NCI-H2081 (cell line): ENCODE measurements around the gene FNIP1.
A peak's percentile ranks its signal among the peaks of the same experiment; 100 is the strongest.
"Not testable (repeated sequence)": the region's sequence is repeated elsewhere in the genome, so short reads cannot be mapped to it uniquely, and the experiment has no call there.

Source experiments
- DNase-seq, 2 experiments: peaks; one replicate each; lab custom pipeline; 2025; lab: John Stamatoyannopoulos, UW

Gene FNIP1

DNA sequence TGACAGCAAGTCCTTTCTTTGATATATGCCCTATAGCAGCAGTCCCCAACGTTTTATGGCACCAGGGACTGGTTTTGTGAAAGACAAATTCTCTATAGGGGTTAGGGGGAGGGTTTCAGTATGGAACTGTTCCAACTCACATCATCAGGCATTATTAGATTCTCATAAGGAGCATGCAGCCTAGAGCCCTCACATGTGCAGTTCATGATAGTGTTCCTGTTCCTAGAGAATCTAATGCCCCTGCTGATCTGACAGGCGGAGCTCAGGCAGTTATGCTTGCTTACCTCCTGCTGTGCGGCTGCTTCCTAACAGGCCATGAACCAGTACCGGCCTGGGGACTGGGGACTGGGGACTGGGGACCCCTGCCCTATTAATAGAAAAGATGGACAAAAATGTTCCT is 159.1 kb downstream of the FNIP1 start:
- DNase-seq, result no peak

DNA sequence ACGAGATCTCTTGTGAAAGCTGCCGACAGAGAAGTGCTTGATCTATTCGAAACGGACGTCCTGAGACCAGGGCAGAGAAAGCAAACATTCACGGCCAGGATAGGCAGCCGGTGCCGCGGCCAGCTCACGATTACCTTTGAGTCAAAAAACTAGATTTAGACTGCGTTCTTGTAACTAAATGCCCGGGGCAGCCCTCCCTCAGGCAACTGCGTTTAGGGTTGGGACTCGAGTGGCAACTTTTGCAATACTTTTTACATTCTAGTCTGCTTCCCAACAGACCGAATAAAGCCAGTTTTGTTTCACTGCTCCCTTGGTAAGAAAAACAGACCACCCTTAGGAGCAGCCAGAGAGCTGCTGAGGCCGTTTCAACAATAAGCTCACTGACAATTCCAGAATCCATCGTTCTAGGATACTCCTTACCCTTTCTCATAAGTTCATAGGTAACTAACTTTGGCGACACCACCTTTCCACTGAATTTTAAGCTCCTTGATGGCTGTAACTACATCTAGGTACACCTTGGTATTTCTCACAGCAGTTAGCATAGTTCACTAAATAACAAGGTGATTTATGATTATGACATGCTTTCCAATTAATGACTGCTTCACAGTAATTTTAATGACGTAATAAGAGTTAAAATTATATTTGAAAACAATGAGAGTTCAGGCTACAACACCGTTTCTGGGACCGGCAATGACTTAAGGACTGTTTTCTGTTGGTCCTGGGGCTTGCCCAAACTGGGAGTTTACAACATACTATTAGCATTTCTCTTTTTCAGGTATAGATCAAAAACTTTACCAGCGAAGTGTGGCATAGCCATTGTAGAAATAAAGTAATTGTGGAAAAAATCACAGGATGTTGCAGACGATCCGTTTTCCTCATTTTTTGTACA is 160.9 kb downstream of the FNIP1 start:
- peak in 1 of 2 experiments; percentile 16 for DNase-seq

DNA sequence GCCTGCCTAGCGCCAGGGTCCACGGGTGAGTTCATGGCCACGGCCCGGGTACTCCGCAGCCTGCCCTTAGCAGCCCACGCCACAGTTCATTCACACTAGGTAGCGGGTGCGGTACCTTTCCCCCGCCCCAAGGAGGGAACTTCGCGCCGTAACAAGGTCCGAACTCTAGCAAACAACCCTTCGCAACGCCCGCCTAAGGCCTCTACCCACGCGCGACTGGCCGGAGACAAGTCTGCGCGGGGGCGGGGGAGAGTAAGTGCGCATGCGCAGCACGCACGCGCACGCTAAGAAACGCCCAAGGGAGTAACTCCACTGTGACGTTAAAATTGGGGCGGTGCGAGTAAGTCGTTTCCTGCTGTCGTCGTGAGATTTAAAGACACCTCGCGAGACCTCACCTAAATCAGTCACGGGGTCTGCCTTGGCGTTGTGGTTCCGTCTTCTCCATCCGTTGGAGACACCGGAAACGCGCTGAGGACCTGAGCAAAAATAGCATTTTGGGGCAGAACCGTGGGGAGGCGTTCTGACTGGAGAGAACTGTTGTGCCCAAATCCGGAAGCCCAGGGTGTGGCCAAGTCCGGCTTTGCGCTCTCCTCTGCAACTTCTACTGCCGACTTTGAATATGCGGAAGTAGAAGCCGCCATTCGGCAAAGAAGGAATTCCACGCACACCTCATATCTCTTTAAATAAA is 161.7 kb downstream of the FNIP1 start, which contains the start of gene RAPGEF6:
TSS of gene RAPGEF6 (minus strand) at position 234 of the 688 bp plus-strand sequence. CDS start at position 35, 199 bp downstream.
- DNase-seq, result peak; percentile 94 to 97

DNA sequence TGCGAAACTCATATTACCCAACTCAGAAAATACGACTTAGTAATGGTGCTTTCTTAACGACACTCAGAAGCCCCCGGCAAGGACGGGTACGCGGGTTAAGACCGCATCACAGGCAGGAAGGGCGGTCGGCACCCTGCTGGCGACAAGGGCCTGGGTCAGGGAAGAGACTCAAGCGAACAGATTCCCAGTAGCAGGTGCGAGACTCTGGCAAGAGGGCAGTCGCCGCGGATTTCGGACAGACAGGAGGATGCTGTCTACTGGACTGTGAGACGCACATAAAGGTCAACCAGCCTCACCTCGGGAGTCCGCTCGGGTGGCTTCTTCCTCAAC is 162.2 kb downstream of the FNIP1 start:
- DNase-seq, result peak; percentile 11 to 31

DNA sequence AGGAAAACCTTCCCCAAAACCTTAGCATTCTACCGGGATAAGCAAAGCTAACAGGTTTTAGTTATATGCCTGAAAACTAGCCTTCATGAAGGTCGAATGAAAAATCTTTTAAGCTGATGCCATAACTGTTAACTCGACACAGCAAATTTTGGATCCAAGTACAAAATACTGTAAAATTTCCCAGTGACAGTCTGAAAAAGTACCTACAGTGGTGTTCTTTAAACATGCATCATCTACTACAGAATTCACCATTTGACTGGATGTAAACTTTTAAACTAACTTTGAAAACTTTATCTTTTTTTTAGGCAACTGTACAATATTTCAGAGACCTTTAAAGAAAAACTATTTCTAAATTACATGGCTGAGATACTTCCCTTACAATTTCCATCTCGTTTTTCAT is 162.6 kb downstream of the FNIP1 start:
- DNase-seq, result no peak

DNA sequence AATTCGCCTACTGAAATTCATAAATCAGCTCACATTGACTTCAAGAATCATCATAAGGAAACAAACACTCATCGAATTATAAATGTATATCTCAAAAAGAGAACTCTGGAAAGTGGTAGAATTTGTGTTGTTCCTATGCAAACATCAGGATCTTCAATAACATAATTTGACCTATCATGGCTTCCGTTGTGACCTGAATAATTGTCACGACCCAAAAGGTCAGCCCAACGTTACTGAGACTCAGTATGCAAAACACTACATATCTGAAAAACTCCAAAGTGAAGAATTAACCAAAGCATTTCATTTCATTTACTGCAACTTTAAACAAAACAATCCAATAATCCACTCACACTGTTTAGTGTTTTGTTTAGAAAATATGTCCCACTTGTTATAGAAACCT is 163.0 kb downstream of the FNIP1 start:
- DNase-seq, result no peak

DNA sequence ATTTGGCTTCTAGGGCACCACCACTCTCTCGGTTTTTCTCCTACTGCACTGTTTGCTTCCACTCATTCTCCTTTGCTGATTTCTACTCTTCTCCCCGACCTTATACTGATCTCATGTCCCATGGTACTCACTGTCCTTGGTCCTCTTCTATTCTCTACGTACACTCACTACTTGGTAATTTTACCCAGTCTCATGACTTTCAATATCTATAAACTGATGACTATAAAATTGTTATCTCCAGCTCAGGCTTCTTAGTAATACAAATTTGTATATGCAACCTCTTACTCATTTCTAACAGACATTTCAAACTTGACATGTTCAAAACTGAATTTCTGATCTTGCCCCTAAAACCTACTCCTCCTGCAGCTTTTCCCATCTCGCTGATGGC is 165.9 kb downstream of the FNIP1 start:
- DNase-seq, result no peak

DNA sequence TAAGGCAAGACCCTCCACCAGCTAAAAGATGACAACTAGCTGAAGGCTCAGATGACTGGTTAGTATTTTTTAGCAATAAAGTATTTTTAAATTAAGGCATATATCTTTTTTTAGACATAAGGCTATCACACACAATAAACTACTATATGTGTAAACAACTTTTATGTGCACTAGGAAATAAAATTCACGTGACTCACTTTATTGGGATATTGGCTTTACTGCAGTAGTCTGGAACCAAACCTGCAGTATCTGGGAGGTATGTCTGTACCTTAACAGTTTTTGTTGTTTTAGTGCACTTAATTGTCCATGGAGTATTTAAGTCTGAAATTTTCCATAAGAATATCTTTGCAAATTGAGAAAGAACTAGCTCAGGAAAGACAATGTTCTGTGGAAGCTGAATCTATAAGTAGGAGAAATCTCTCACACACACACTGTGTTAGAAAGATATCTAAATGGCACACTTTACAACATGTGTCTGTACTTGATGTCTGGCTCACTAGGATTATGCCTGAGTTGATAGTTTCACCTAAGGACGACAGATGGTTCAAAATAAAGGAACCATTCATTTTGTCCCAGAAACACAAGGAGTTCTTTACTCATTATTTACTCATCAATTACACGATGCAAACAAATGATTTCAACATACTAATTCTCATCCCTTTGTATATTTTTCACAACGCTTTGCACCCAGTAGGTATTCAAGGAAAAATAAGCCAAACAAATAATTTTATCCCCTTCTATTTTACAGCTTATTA is 166.4 kb downstream of the FNIP1 start:
- peak; percentile 15 to 43 for DNase-seq

DNA sequence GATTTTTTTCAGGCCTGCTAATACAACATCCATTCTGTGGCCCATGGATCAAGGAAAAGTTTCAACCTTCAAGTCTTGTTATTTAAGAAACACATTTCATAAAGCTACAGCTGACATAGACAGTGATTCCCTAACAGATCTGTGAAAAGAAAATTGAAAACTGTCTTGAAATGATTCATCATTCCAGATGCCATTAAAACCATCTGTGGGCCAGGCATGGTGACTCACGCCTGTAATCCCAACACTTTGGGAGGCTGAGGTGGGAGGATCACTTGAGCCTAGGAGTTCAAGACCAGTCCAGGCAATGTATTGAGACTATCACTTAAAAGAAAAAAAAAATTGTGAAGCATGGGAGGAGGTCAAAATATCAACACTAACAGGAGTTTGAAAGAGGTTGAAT is 167.8 kb downstream of the FNIP1 start:
- no peak for DNase-seq

DNA sequence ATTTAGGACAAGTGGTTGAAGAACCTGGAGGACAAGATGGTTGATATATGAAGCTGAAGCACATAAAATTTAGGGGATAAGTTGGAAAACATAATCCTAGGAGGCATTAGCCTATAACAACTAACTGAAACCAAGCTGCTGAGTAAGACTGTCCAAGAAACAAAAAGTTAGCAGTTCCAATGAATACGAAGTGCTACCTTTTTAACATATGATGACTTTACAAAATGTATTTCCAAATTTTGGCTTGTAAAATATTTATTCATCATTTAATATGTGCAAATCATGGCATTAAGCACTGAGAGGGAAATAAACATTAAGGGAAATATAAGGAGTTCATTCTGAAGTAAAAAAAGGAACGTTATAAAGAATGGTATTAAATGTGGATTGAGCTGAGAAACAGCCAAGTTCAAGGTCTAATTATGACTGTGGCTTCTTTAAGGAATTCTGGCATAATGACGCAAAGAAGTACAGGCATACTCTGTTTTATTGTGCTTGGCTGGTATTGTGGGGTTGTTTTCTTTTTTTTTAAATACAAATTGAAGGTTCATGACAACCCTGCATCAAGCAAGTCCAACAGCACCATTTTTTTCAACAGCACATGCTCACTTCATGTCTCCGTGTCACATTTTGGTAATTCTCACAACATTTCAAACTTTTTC is 169.5 kb downstream of the FNIP1 start:
- DNase-seq, result no peak

DNA sequence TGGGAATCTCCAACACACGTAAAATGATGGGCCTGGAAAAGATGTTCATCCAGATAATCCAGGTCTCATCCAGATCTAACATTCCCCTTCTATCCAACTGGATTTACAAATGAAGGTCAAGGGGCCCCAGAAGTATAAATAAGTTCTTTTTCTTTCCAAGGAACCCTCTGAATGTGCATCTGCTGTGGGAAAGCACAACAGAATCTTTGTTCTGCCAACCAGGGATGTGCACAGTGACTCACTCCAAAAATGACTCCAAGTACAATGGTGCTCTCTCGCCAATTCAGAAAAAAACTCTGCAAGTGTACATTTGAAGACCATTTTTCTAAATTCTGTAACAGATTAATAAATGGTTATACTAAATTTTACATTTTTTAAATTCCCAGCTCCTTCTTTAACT is 174.2 kb downstream of the FNIP1 start:
- no peak for DNase-seq

DNA sequence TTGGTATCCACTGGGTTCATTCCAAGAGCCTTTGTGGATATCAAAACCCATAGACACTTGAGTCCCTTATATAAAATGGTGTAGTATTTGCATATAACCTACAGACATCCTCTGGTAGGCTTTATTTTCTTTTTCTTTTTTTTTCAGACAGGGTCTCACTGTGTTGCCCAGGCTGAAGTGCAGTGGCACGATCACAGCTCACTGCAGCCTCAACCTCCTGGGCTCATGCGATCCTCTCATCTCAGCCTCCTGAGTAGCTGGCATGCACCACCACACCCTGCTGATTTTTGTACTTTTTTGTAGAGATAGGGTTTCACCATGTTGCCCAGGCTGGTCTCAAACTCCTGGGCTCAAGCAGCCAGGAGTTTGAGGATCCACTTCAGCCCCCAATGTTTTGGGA is 175.7 kb downstream of the FNIP1 start:
- not testable (repeated sequence) for DNase-seq

DNA sequence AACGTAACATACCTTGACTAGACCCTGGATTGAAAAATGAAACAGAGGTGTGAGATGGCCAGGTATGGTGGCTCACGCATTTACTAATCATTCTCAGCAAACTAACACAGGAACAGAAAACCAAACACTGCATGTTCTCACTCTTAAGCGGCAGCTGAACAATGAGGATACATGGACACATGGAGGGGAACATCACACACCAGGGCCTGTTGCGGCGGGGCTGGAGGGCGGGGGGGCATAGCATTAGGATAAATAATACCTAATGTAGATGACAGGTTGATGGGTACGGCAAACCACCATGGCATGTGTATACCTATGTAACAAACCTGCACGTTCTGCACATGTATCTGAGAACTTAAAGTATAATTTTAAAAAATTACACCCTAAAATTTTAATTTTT is 177.7 kb downstream of the FNIP1 start:
- no peak for DNase-seq

DNA sequence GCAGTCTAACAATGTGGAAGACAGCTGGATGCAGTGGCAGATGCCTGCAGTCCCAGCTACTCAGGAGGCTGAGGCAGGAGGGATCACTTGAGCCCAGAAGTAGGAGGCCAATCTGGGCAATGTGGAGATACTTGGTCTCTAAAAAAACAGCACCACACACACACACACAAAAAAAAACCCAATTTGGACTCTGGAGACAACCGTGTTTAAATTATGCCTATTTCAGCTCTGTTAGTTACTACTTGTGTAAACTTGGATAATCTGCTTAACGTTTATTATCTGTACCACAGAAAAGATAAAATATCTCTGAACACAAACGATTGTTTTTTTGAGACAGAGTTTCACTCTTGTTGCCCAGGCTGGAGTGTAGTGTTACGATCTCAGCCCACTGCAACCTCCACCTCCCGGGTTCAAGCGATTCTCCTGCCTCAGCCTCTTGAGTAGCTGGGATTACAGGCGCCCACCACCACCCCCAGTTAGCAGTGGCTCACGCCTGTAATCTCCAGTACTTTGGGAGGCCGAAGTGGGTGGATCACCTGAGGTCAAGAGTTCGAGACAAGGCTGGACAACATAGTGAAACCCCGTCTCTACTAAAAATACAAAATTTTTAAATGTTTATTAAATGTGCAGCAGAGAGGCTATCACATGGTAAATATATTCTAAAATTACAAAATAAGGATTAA is 179.5 kb downstream of the FNIP1 start:
- DNase-seq, result no peak

DNA sequence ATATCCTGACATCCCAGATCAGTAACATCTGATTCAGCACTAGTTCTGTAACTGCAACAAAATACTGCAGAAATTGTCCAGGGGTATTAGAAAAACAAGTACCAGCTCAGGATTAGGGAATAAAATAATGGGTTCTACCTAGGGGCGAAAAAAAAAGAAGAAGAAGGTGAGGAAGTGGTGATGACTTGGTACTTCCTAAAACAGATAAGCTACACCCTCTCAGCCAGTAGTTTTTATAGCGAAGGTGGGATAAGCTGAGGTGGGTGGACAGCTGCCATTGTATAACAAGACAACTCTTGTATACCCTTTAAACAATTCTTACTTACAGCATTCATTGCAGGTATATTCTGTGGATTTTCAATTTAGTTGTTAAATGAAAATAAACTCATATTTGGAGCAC is 180.9 kb downstream of the FNIP1 start:
- DNase-seq, result no peak

DNA sequence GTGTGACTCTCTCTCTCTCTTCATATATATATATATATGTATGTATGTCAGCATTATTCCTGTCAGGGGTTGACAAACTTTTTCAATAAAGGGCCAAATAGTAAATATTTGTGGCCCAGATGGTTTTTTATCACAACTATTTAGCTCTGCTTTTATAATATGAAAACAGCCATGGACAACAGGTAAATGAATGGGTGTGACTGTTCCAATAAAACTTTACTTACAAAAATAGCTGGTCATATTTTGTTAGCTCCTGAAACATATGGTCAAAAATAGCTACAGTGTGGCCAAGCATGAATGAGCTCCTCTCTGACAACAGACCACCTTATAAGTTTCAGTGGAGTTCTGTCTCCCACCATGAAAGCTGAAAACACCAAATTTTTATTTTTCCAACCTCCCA is 183.4 kb downstream of the FNIP1 start:
- no peak for DNase-seq

DNA sequence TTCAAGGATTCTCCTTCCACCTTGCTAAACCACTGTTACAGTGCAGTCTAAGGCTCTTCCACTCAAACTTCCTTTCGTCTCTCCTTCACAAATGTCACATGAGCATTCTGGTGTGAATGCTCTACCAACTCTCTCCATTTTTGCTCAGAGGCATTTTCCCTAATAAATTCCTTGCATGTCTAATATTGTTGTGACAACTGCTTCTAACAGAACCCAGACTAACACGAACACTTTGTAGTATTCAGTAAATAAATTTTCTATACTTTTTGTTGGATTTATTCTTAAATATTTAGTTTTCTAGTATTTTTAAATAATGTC is 185.8 kb downstream of the FNIP1 start:
- no peak for DNase-seq

DNA sequence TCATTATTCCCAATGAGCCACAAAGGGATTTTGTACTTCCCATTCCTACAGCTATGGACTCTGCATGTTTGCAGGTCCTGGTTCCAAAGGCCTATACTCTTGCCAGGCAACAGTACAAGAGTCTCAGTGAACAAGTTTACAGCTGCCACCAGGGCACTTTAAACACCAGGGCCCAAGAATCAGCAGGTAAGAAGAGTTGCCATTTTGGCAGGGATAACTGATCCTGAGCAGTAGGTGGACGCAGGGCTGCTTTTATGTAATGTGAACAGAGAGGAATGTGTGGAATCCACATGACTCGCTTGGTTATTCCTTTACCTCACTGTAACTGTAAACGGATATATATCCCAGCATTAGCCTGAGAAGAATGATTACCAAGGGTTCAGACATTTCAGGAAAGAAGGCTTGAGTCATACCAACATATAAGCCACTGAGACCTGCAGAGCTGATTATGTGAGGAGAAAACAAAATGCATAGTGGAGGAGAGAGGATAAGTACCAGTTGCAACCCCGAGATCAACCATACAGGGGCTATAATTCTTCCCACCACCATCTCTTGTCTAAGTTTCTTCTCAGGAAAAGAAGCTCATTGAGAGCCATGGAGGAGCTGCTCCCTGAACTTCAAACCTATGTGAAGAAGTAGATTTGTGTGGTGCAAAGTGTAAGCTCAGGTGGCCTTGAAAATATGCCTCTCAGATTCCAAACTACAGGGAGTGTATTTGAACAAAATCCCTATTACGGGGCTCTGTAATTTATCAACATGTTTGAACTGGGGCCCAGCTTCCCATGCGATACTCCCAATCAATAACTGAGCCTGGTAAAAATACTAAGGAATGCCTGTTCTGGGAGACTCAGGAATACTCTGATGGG is 186.4 kb downstream of the FNIP1 start:
- DNase-seq, result no peak

DNA sequence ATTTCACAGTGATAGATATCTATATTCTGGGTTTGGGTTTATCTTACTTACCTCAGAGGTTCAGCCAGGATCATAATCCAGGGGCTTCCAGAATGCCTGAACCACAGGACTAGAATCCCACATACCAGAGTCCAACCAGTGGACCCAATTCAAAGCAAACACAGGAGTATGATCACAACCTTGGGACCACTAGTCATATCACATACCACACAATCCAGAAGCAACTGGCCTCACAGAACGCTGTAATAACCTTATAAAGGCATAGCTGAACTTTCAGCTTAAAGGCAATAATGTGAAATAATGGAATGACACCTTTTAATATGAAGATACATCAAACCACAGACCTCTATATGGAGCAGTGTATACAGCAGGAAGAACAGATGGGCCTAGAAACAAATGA is 187.0 kb downstream of the FNIP1 start:
- DNase-seq, result no peak

DNA sequence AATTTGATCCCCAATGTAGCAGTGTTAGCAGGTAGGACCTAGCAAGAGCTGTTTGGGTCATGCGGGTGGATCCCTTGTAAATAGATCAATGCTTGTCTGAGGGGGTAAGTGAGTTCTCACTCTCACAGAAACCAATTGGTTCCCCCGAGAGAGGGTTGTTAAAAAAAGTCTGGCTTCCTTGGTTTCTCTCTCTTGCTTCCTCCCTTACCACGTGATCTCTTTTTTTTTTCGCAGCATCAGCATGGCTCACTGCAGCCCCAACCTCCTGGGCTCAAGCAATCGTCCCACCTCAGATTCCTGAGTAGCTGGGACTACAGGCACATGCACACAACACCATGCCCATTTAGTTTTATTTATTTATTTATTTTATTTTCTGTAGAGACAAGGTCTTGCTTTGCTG is 188.2 kb downstream of the FNIP1 start:
- no peak for DNase-seq
